Stimulated activated CD4-positive, alpha-beta T cell treated with anti-CD3 and anti-CD28 coated beads, TNF-alpha, amount 100 ng/mL, for 4 hours (primary cell): Measurements from ENCODE around the gene LSM12.

ENCODE experiments used
- DNase-seq, 3 experiments: peaks; one replicate each; pipeline ENCODE4 v3.0.0-alpha.2; 2020; ENCODE audit warnings: low read depth in 3 of 3

LSM12 gene

GRCh38 chr17:44095647-44096496 is 29.4 kb upstream of the LSM12 start:
- DNase-seq: no peak

- no peak for DNase-seq
Measured at GRCh38 chr17:44095388-44095646, 28.8 kb upstream of the LSM12 start.

GRCh38 chr17:44094701-44095387 is 28.4 kb upstream of the LSM12 start:
- DNase-seq: no peak

- DNase-seq: no peak
Measured at GRCh38 chr17:44093231-44093900, 26.9 kb upstream of the LSM12 start.

GRCh38 chr17:44092051-44092450 is 25.6 kb upstream of the LSM12 start:
- DNase-seq: no peak

GRCh38 chr17:44091200-44091997 is 24.9 kb upstream of the LSM12 start:
- no peak for DNase-seq

- no peak for DNase-seq
Measured at GRCh38 chr17:44088254-44088653, 21.8 kb upstream of the LSM12 start.

- DNase-seq: no peak
Measured at GRCh38 chr17:44087319-44087718, 20.8 kb upstream of the LSM12 start.

- peak; percentile 44 to 63 (median 61) for DNase-seq
Measured at GRCh38 chr17:44086364-44087311, 20.2 kb upstream of the LSM12 start.

GRCh38 chr17:44085908-44086307 is 19.4 kb upstream of the LSM12 start:
- DNase-seq: no peak

GRCh38 chr17:44084921-44085320 is 18.4 kb upstream of the LSM12 start:
- DNase-seq: no peak

- DNase-seq: no peak
Measured at GRCh38 chr17:44084131-44084538, 17.7 kb upstream of the LSM12 start.

GRCh38 chr17:44083250-44083849 is 16.9 kb upstream of the LSM12 start:
- DNase-seq: no peak

- DNase-seq: no peak
Measured at GRCh38 chr17:44082256-44082927, 15.9 kb upstream of the LSM12 start.

- no peak for DNase-seq
Measured at GRCh38 chr17:44081681-44082080, 15.2 kb upstream of the LSM12 start.

GRCh38 chr17:44079877-44080821 is 13.7 kb upstream of the LSM12 start:
- no peak for DNase-seq

- no peak for DNase-seq
Measured at GRCh38 chr17:44078412-44078811, 11.9 kb upstream of the LSM12 start.

GRCh38 chr17:44077595-44077909 is 11.1 kb upstream of the LSM12 start:
- no peak for DNase-seq
